Common myeloid progenitor, CD34-positive (primary cell): ENCODE data around the gene XRCC1.

Experiments used
- CTCF ChIA-PET: fragments of 350-600 bp; sonication (Branson Sonifier 250); formaldehyde crosslinking; loops from one replicate; lab custom pipeline; 2021; ENCODE audit warnings: antibody characterized with exemption; lab: Charles Lee
- POLR2A ChIA-PET: fragments of 350-600 bp; sonication (Branson Sonifier 250); formaldehyde crosslinking; loops from one replicate; lab custom pipeline; 2021; ENCODE audit warnings: antibody characterized with exemption; lab: Charles Lee
- DNase-seq, 3 donors: peaks; one replicate each; pipeline versions ENCODE4 v3.0.0 to v3.0.0-alpha.2; 2013
- H3K27ac ChIP-seq, 2 experiments: 1 replicate in 1 of 2; 2 replicates in 1 of 2; pipeline ENCODE4 v1.7.0; 2013; ENCODE audit warnings: inconsistent platforms in 2 of 2, low read length in 2 of 2, mild to moderate bottlenecking in 2 of 2, low read depth in 1 of 2, moderate library complexity in 1 of 2; ENCODE audit not compliant: severe bottlenecking in 2 of 2, insufficient read depth in 1 of 2, poor library complexity in 1 of 2
- H3K27me3 ChIP-seq, 5 experiments: replicated peaks in 2 of 5; 1 replicate in 3 of 5; 2 replicates in 2 of 5; pipeline versions ENCODE4 v1.6.1 to v1.7.0; 2013; ENCODE audit warnings: low read length in 4 of 5, mild to moderate bottlenecking in 2 of 5, moderate library complexity in 2 of 5, inconsistent platforms in 1 of 5; ENCODE audit not compliant: insufficient read depth in 5 of 5, control insufficient read depth in 4 of 5
- H3K36me3 ChIP-seq, 4 experiments: 1 replicate in 2 of 4; 2 replicates in 2 of 4; pipeline versions ENCODE4 v1.6.1 to v1.7.0; 2013; ENCODE audit warnings: low read length in 3 of 4, control low read depth in 1 of 4, mild to moderate bottlenecking in 1 of 4; ENCODE audit not compliant: control insufficient read depth in 4 of 4, insufficient read depth in 4 of 4
- H3K4me1 ChIP-seq, 4 experiments: 1 replicate in 3 of 4; 2 replicates in 1 of 4; pipeline versions ENCODE4 v1.6.1 to v1.7.1; 2013; ENCODE audit warnings: low read length in 3 of 4, mild to moderate bottlenecking in 3 of 4, control low read depth in 1 of 4, inconsistent platforms in 1 of 4, moderate library complexity in 1 of 4; ENCODE audit not compliant: control insufficient read depth in 4 of 4, insufficient read depth in 4 of 4; ENCODE audit errors: control extremely low read depth in 1 of 4
- H3K4me3 ChIP-seq, 7 experiments: 1 replicate in 4 of 7; 2 replicates in 3 of 7; pipeline versions ENCODE4 v1.5.1 to v1.7.0; 2013; ENCODE audit warnings: mild to moderate bottlenecking in 7 of 7, low read length in 6 of 7, moderate library complexity in 6 of 7, inconsistent platforms in 2 of 7, low read depth in 2 of 7, control low read depth in 1 of 7; ENCODE audit not compliant: insufficient read depth in 4 of 7, control insufficient read depth in 1 of 7; ENCODE audit errors: extremely low read depth in 1 of 7
- H3K9me3 ChIP-seq, 5 experiments: 1 replicate in 4 of 5; 2 replicates in 1 of 5; pipeline versions ENCODE4 v1.6.1 to v1.7.1; 2013; ENCODE audit warnings: low read length in 4 of 5, mild to moderate bottlenecking in 2 of 5, inconsistent platforms in 1 of 5, low read depth in 1 of 5, moderate library complexity in 1 of 5; ENCODE audit not compliant: control insufficient read depth in 4 of 5, insufficient read depth in 2 of 5; ENCODE audit errors: control extremely low read depth in 1 of 5
- WGBS: methylation state at CpG from one replicate; pipeline ENCODE4 v1.1.5; 2013; ENCODE audit not compliant: insufficient coverage; 5-methylcytosine and 5-hydroxymethylcytosine counted together

Gene XRCC1

GRCh38 chr19:43507880-43508279 lies 67.4 kb downstream of the XRCC1 start:
- Histone ChIP-seq H3K4me3 (no peak overlapping the region), H3K9me3 (no peaks in the 10 kb centered on the region), H3K27ac (no peak overlapping the region), H3K4me1 (peaks cover 0 to 21% (median 19%) of the 10 kb centered on the region in 4 experiments), H3K27me3 (no peaks in the 10 kb centered on the region), H3K36me3 (peaks cover 8 to 35% (median 26%) of the 10 kb centered on the region in 4 experiments)
- no peak for DNase-seq
- POLR2A ChIA-PET = no interaction called here
- CTCF ChIA-PET = interaction anchor here (0.6 to 2.5 kb wide), 6 partner anchors 12 to 74 kb away, joined by 3 to 9 read pairs (median 4); no protein-coding TSS in a partner anchor
- 100% methylated on average over 2 of the region's 2 CpGs for WGBS

GRCh38 chr19:43506629-43507028 lies 68.7 kb downstream of the XRCC1 start:
- Histone ChIP-seq H3K4me3 (no peak overlapping the region), H3K36me3 (peaks cover 8 to 35% (median 27%) of the 10 kb centered on the region in 4 experiments), H3K4me1 (peaks cover 0 to 24% (median 20%) of the 10 kb centered on the region in 4 experiments), H3K27me3 (no peaks in the 10 kb centered on the region), H3K9me3 (no peaks in the 10 kb centered on the region), H3K27ac (no peak overlapping the region)
- no peak for DNase-seq
- 96% methylated on average over 5 of the region's 5 CpGs for WGBS
- POLR2A ChIA-PET = no interaction called here
- CTCF ChIA-PET = no interaction called here

GRCh38 chr19:43505941-43506340 lies 69.4 kb downstream of the XRCC1 start:
- no peak overlapping the region for H3K27ac ChIP-seq
- H3K4me1 ChIP-seq = peaks cover 0 to 24% (median 20%) of the 10 kb centered on the region in 4 experiments
- WGBS = 96% methylated on average over 5 of the region's 5 CpGs
- H3K36me3 ChIP-seq = peaks cover 6 to 32% (median 23%) of the 10 kb centered on the region in 4 experiments
- H3K27me3 ChIP-seq = no peaks in the 10 kb centered on the region
- ChIA-PET CTCF (interaction anchor here (1.0 kb wide), 1 partner anchor 15 kb away, joined by 6 read pairs; no protein-coding TSS in a partner anchor), POLR2A (no interaction called here)
- no peak overlapping the region for H3K4me3 ChIP-seq
- no peaks in the 10 kb centered on the region for H3K9me3 ChIP-seq
- no peak for DNase-seq

GRCh38 chr19:43505186-43505456 lies 70.2 kb downstream of the XRCC1 start:
- peaks cover 0 to 24% (median 20%) of the 10 kb centered on the region in 4 experiments for H3K4me1 ChIP-seq

GRCh38 chr19:43504426-43505185 lies 70.7 kb downstream of the XRCC1 start, which contains the start of gene PHLDB3:
PHLDB3 (minus strand) TSS chr19:43504746; CDS start chr19:43504118, 628 bp downstream.
- H3K27ac ChIP-seq = peak within 1 kb of the TSS in 1 of 2 experiments; percentile 79
- H3K4me3 ChIP-seq = peak within 1 kb of the TSS; percentile 70 to 93 (median 85)
- H3K36me3 ChIP-seq = peaks cover 3 to 24% (median 14%) of the 10 kb centered on the region in 4 experiments
- no peaks in the 10 kb centered on the region for H3K9me3 ChIP-seq
- ChIA-PET POLR2A (interaction anchor here (1.4 kb wide), 1 partner anchor 41 kb away, joined by 6 read pairs; no protein-coding TSS in a partner anchor), CTCF (interaction anchor here (0.9 to 1.5 kb wide), 8 partner anchors 11 to 76 kb away, joined by 3 to 6 read pairs (median 4); partner anchors contain the start of gene ETHE1)
- H3K4me1 ChIP-seq = peaks cover 0 to 24% (median 20%) of the 10 kb centered on the region in 4 experiments
- H3K27me3 ChIP-seq = no peaks in the 10 kb centered on the region
- DNase-seq = no peak
- 2% methylated on average over 23 of the region's 42 CpGs for WGBS

More at GRCh38 chr19:43505186-43505456, 70.2 kb downstream of the XRCC1 start:
- Histone ChIP-seq H3K9me3 (no peaks in the 10 kb centered on the region), H3K4me3 (peak overlapping the region in 4 of 7 experiments; percentile 67 to 93 (median 82)), H3K27me3 (no peaks in the 10 kb centered on the region), H3K36me3 (peaks cover 6 to 29% (median 19%) of the 10 kb centered on the region in 4 experiments), H3K27ac (peak overlapping the region in 1 of 2 experiments; percentile 25)
- DNase-seq = no peak
- WGBS = 67% methylated on average over 1 of the region's 3 CpGs
- CTCF ChIA-PET = interaction anchor here (0.9 to 1.5 kb wide), 6 partner anchors 12 to 76 kb away, joined by 3 to 6 read pairs (median 4); partner anchors contain the start of gene ETHE1
- POLR2A ChIA-PET = no interaction called here

GRCh38 chr19:43503501-43504425 lies 71.6 kb downstream of the XRCC1 start:
- Histone ChIP-seq H3K4me1 (peaks cover 0 to 24% (median 20%) of the 10 kb centered on the region in 4 experiments), H3K27me3 (no peaks in the 10 kb centered on the region), H3K4me3 (peak overlapping the region; percentile 70 to 93 (median 85)), H3K9me3 (no peaks in the 10 kb centered on the region), H3K27ac (peak overlapping the region in 1 of 2 experiments; percentile 79), H3K36me3 (peaks cover 1 to 20% (median 13%) of the 10 kb centered on the region in 4 experiments)
- POLR2A ChIA-PET = interaction anchor here (0.7 to 1.4 kb wide), 2 partner anchors 40 to 94 kb away, joined by 3 to 6 read pairs; no protein-coding TSS in a partner anchor
- DNase-seq = peak; percentile 94 to 97 (median 95)
- 2% methylated on average over 59 of the region's 64 CpGs for WGBS
- CTCF ChIA-PET = interaction anchor here (0.6 to 1.5 kb wide), 7 partner anchors 15 to 75 kb away, joined by 3 to 6 read pairs (median 3); no protein-coding TSS in a partner anchor
